Measurements from ENCODE around the gene NKPD1.

DNA sequence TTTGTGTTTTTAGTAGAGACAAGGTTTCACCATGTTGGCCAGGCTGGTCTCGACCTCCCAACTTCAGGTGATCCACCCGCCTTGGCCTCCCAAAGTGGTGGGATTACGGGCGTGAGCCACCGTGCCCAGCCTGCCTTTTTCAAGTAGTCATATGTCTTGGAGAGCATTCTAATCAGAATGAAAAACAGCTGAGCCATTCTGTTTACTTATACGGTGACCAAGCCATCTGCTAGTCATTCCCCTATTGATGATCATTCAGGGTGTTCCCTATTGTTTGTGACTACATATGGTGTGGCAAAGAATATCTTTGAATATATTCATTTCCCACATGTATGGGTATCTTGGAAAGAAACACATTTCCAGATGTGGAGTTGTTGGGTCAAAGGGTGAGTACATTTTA is 35.0 kb upstream of the NKPD1 start:
- TF ChIP-seq POLR2A (IDR thresholded peaks at IDR 0.05) (no peak), CTCF (IDR thresholded peaks at IDR 0.05) (no peak)
